ENCODE measurements around the gene NCAPG2.

DNA sequence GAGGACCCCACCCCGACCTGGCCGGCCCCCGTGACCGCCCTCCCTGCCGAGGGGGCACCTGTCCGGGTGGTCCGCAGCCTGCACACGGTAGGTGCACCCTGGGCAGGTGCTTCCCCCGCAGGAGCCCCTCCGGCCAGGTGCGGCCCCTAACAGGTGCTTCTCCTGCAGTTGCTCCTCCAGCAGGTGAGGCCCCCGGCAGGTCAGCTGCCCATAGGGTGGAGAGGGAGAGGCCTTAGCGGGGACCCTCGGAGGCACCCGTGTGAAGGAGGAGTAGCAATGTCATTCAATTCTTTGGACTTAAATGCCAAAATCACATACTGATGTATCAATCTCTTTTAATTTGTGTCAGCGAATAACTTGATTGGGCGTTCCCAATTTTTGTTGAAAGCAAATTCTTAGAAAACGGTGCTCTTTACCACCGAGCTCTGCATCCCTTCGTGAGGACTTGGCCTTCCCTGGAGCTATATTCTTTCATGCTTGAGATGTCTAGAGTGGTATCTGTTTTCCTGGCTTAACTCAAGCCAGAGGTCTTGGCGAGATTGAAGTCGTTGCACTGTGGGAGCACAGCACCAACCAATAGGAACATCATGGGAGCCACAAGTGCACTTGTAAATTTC lies 738 bp upstream of the NCAPG2 start:
- TF ChIP-seq, protein P1, sequence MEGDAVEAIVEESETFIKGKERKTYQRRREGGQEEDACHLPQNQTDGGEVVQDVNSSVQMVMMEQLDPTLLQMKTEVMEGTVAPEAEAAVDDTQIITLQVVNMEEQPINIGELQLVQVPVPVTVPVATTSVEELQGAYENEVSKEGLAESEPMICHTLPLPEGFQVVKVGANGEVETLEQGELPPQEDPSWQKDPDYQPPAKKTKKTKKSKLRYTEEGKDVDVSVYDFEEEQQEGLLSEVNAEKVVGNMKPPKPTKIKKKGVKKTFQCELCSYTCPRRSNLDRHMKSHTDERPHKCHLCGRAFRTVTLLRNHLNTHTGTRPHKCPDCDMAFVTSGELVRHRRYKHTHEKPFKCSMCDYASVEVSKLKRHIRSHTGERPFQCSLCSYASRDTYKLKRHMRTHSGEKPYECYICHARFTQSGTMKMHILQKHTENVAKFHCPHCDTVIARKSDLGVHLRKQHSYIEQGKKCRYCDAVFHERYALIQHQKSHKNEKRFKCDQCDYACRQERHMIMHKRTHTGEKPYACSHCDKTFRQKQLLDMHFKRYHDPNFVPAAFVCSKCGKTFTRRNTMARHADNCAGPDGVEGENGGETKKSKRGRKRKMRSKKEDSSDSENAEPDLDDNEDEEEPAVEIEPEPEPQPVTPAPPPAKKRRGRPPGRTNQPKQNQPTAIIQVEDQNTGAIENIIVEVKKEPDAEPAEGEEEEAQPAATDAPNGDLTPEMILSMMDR (IDR thresholded peaks at IDR 0.05): no peak
- TF ChIP-seq, protein P2, sequence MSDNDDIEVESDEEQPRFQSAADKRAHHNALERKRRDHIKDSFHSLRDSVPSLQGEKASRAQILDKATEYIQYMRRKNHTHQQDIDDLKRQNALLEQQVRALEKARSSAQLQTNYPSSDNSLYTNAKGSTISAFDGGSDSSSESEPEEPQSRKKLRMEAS (CRISPR knock-in tag; IDR thresholded peaks at IDR 0.05): no peak
- TF ChIP-seq JUN (CRISPR knock-in tag; IDR thresholded peaks at IDR 0.05) (no peak), CBFB (CRISPR knock-in tag; IDR thresholded peaks at IDR 0.05; ENCODE audit: low read depth) (no peak)
- TF ChIP-seq, protein P3, sequence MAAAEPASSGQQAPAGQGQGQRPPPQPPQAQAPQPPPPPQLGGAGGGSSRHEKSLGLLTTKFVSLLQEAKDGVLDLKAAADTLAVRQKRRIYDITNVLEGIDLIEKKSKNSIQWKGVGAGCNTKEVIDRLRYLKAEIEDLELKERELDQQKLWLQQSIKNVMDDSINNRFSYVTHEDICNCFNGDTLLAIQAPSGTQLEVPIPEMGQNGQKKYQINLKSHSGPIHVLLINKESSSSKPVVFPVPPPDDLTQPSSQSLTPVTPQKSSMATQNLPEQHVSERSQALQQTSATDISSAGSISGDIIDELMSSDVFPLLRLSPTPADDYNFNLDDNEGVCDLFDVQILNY (CRISPR knock-in tag; IDR thresholded peaks at IDR 0.05): no peak
- TF ChIP-seq, protein P4, sequence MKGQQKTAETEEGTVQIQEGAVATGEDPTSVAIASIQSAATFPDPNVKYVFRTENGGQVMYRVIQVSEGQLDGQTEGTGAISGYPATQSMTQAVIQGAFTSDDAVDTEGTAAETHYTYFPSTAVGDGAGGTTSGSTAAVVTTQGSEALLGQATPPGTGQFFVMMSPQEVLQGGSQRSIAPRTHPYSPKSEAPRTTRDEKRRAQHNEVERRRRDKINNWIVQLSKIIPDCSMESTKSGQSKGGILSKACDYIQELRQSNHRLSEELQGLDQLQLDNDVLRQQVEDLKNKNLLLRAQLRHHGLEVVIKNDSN (CRISPR knock-in tag; IDR thresholded peaks at IDR 0.05): no peak
- TF ChIP-seq, protein P5, sequence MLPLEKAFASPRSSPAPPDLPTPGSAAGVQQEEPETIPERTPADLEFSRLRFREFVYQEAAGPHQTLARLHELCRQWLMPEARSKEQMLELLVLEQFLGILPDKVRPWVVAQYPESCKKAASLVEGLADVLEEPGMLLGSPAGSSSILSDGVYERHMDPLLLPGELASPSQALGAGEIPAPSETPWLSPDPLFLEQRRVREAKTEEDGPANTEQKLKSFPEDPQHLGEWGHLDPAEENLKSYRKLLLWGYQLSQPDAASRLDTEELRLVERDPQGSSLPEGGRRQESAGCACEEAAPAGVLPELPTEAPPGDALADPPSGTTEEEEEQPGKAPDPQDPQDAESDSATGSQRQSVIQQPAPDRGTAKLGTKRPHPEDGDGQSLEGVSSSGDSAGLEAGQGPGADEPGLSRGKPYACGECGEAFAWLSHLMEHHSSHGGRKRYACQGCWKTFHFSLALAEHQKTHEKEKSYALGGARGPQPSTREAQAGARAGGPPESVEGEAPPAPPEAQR (CRISPR knock-in tag; IDR thresholded peaks at IDR 0.05): no peak

Measured in WTC11 (cell line).